NCI-H1092 treated with DMSO at 0.1 percent for 48 hours (cell line): ENCODE results near the gene IL24.

Experiments
- DNase-seq: peaks from one replicate; lab custom pipeline; 2025; lab: John Stamatoyannopoulos, UW

The IL24 gene

DNA sequence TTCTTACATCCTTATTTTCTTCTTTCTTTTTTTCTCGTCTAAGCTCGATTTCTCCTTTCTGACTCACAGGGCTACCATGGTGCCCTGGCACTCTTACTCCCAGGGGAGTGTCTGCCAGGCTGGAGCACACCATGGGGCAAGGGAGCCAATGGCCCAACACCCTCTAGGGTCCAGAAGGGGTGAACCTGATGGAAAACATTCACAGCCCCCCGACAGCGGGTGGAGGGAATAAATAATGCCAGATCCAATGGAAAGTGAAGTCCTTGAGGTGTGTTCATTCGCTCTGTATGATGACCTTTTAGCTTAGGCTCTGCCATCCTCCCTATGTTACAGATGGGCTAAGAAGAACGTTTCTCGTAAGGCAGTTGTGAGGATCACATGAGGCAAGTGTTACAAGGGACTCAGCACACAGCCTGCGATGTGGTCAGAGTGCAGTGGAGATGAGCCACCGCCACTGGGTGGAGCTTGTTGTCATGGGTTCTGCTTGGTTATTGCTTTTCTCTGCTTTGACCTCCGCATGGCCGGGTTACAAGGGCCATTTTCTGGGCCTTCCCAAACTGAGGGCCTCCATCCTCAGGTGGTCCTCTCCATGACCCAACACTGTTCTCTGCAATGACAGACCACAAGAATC is 28.0 kb downstream of the IL24 start:
- no peak for DNase-seq

DNA sequence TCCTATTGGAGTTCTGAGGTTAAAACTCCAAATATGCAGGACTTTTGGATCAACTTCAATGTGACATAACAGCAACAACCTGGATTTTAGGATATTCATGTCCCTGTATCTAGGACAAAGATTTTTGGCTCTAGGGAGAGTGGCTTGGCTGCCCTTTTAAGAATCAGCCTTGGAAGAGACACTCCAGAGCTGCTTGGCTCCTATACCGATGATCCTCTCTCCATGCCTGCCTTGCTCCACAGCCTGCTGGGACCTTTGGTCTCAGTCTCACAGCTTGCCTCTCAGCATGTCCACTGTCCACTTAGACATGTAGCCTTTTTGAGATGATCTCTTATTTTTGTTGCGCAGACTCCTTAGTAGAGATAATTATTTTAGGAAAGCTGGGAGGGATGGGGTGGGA is 29.0 kb downstream of the IL24 start:
- no peak for DNase-seq

DNA sequence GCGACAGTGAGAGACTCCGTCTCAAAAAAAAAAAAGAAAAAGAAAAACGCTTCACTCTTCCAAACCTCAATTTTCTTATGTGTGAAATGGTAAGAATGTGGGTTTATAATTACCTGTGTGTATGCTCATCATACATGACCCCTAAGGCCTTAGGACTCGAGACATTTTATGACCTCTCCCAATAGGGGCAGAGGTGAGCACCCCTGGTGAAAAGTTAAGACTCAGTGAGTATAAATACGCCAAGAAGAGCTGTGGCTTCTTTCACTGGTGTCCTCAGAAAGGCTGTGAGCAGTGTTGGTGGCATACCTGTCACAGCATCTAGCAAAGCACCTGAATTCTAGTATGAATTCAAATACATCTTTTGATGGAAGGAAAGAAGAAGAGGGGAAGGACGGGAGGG is 32.3 kb downstream of the IL24 start:
- no peak for DNase-seq

DNA sequence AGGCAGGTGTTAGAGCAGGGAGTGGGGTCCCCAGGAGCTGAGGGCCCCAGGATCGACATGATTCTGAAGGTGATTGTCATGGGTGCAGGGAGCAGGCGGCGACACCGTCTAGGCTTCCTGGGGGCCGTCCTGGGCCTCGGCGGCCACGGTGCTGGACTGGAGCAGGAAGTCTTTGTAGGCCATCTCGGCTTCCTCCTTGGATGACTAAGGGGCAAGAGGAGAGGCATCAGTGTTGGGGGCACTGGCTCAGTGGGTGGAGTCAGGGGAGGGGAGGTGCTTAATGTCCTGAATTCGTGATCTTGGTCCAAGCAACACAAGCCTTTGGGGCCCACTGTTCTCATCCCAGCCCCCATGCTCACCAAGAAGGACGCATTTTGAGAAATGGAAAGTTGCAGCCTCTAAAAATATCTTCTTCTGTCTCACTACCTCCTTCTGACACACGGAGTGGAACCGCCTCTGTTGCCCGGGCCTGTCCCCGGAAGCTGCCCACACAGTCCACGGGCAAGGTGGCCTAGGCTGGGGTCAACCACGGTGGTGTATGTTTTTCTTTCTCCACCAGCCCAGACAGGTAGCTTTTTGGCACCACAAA is 33.1 kb downstream of the IL24 start:
- no peak for DNase-seq

DNA sequence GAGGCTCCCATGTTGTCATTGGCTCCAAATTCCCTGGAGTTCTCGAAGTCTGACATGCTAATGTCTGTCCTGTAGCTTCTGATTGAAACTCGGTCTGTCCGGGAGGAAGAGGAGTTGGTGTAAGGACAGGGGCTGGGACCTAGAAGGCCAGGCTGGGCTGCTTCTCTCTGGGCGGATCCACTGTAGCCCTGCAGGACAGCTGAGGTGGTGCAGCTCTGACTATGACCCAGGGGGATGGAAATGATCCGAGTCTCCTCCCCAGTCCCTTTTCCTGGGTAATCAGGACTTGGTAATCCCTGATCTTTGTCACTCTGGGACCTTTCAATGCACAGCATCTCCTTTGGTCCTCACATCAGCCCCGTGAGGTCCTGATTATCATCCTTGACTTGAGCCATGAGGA is 34.5 kb downstream of the IL24 start:
- DNase-seq: no peak

DNA sequence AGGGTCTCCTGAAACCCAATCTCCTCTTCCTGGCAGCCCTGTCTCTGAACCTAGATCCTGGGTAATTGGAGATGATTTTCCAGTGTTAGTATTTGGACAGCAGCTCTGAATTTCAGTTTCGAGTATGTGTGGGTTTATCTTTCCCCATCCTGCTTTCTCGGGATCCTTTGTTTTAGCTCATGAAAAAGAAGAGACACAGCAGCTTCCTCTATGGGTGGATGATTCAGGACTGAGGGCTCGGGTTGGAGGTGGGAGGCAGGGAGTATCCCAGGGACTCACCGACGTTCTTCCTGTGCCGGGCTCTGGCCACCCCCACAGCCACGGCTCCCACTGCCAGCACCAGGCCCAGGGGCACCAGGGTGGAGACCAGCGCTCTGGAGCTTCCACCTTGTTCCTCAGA is 34.9 kb downstream of the IL24 start:
- DNase-seq: no peak

DNA sequence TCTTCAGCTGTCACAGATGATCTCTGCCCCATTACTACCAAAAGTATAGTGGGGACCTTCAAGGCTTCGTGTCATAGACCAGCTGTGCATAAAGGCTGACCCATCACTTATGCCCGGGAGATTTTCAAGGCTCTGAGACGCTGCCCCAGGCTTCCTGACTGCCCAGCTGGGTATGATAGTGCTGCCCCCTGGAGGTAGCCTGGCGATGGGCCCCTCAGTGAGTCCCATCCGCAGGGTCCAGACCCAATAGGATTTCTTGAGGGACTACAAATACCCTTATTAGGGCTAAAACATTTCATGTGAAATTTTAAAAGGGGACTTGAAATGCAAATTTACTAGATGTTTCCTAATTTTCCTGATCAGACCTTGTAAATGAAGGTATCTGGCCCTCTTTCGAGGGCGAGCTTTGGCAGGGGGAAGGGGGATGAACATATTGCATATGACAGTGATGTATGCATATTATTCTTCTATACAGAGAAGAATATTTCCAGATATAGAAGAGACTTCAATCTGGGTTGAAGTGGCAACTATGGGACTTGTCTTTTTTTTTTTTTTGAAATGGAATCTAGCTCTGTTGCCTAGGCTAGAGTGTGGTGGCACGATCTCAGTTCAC is 36.2 kb downstream of the IL24 start:
- no peak for DNase-seq

DNA sequence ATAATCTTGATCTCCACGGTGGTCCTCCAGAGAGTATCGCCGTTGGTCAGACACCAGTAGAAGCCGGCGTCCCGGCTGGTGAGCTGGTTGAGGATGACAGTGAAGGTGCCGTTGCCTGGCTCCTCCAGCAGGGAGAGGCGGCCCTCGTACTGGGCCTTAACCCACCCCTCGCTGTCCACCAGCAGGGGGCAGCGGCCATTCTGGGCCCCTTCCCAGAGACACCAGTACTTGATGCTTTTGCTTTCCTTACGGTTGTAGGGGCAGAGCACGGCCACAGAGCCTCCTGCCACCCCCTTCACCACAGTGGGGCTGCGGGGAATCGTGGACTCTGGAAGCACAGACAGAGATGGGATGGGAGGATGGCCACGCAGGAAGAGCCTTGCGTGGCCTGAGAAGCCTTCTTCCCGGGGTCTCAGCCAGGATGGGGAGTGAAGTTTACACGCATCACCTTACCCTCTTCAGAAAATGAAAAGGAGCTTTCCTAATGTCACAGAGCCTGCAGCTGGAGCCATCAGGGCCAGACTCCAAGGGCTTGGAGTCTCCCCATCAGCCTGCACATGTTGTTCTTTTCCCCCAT is 38.3 kb downstream of the IL24 start:
- DNase-seq: peak; percentile 13

DNA sequence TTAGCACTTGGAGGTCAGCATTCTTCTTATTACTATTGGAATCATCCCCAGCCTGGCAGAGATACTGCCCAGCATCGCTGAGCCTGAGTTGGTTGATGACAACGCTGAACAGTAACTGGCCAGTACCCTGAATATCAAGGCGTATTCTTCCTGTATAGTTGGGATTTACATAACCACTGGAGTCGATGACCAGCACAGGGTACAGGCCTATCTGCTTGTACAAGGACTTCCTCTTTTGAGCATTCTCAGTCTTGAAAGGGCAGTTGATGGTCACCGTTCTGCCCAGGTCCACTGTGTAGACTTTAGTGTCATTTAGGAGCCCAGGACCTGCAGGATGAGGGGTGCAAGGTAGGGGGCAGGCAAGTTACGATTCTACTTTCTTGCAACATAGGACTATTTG is 40.2 kb downstream of the IL24 start:
- no peak for DNase-seq

DNA sequence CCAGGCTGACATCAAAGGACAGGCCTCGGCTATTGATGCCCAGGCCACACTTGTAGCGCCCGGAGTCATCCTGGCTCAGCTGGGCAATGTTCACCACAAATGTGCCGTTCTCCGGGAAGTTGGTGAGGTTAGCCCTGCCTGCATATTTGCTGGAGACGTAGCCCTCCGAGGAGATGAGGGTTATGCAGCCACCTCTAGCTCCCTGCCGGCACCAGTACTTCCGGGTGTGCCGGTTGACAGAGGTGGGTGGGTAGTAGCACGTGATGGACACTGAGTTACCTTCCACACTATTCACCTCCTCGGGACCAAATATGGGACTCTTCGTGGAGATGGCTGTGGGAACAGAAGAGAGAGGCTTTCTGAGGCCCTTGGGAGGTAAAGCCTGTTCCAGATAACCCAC is 41.9 kb downstream of the IL24 start:
- no peak for DNase-seq

DNA sequence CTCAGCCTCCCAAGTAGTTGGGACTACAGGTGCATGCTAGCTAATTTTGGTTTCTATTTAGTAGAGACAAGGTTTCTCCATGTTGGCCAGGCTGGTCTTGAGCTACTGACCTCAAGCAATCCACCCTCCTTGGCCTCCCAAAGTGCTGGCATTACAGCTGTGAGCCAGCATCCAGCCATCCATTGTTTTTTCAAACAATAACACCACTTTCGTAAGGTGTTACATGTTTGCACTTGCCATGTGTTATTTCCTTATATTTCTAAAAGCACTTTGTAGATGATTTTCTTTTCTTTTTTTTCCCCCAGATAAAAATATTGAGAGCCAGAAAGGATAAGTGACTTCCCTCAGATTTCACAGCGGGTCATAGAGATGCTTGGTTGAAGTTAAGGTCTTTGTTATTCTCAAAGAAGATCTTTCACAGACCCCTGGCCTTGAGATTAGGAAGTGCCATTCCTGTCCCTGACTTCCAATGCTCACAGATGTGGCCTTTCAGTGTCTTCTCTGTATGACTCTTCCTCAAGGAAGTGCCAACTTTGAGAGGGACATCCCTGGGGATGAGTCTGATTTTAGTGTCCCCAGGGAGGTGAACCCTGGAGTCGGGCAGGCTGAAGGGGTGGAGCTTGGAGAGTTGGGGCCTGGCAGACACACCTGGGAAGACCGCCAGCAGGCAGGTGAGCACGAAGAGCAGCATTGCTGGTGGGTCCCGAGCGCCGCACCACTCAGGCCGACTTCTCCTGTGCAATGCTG is 42.8 kb downstream of the IL24 start:
- DNase-seq: no peak

DNA sequence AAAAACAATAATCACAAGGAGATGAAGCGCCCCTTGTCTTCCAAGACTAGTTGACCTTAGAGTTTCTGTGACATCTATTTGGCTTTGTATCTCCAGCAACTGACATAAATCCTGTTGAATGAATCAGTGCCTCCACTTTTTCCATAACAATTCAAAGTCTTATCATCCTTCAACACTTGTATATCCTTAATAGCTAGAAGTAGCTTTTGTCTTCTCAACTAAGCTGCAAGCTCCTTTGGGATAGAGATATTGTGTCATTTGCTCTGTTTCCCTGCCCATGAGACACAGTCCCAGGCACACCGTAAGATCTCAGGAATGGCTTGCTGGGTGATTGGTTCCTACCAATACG is 43.3 kb downstream of the IL24 start:
- no peak for DNase-seq

DNA sequence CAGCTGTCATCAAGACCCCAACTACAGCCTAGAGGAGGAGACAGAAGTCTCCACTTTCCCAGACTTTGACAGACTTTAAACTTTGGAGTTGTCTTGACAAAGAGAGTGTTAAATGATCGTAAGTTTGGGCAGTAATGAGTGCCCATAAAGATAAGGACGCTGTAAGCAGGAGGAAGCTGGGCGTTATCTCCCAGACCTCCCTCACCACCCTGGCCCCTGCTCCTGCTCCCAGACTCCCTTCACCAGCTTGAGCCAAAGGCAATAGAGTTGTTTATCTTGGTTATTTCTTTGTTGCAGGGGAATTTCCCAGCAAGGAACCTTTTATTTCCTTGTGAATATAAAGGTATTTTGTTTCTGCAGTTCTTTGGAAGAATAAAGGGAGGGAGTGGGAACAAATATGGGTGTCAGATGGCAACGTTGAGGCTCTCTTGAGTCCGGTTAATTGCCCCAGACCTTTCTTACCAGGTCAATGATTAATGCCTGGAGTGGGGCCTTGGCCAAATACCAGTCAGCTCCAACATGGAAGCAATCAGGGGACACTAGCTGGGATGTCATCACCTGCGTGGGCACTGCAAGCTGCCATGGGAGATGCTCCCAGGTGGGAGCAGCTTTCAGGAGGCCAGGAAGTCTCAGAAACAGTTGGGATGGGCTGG is 44.6 kb downstream of the IL24 start:
- no peak for DNase-seq

DNA sequence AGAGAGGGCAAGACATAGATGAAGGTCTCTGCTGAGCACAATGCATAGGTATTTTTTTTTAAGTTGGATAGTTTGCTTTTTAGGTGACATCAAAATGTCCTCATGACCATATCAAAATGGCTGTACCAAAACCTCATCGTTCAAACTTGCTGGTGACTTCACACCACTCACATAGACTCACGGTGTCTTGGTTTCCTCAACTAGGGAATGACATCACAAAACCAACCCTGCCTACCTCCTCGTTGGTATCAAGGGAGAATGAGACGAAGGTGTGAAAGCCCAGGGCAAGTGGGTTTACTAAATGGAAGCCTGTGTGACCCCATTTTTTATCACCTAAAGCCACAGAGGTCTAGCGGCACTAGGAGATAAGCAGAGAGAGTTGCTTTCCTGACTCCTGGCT is 47.5 kb downstream of the IL24 start:
- no peak for DNase-seq

DNA sequence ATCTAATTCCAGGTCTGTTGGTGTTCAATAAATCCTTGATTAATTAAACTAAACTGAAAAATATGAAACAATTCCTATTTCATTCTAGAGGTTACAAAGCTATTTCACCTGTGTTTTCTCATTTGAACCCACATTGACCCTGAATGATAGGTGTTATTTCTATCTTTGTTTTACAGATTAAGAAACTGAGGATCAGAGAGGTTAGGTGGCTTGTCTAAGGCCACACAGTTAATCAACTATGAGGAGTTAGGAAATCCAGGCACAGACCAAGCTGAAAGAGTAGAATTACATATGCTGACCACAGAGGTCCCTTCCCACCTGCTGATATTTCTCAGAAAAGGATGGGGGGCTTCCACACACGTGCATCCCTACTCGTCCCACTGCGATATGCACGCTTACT is 48.5 kb downstream of the IL24 start:
- no peak for DNase-seq

DNA sequence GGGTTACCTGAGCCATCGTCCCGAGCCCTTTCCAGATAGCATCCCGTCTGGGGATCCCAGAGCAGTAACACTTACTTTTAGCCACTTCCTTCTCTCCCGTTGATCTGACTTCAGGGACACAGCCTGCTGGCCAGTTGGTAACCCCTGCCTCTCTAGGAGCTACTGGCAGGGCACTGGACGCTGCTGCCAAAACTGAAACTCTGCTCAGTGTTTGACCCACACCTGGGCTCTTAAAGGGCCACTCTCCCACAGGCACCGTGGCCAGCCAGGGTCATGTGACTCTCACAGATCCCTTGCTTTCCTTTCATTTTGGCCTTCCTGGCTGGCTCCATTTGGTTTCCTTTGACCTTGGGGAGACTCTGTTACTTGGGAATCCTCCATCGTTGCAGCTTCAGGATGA is 49.0 kb downstream of the IL24 start, which contains the start of gene PIGR:
Gene PIGR (minus strand): TSS at position 206 of the 400 bp plus-strand sequence. CDS start 5,935 bp downstream, outside the sequence.
- DNase-seq: no peak

DNA sequence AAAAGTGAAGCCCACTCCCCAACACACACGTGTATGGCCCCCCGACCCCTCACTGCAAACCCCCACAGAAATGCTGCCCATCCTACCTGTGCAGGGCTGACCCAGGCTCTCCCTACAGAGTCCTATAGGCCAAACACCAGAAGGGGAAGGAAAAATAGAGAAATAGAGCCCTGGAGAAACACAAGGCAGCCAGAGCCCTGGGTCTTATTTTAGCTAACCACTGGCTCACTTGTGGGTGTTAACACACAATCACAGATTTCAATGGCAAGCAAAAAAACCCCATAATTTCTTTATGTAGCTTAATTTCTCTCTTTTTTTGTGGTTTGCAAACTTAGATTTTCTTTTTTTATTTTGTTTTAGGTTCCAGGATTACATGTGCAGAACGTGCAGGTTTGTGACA is 50.0 kb downstream of the IL24 start:
- DNase-seq: no peak

DNA sequence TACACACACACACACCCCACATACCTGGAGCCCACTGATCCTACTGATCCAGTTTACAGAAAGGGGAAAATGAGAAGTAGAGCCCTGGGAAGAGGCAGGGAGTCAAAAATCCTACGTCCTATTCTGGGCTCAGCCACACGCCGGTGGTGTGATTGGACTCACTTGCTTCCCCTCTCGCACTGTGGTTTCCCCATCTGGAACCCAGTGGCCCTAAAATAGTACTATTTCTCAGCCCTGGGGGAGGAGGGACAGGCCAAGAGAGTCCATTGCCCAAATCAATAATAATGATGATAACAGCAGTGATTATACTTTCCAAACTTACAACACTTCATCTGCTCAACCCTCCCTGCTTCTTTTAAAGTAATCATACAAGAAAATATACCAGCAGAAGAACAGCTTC is 52.0 kb downstream of the IL24 start:
- no peak for DNase-seq

DNA sequence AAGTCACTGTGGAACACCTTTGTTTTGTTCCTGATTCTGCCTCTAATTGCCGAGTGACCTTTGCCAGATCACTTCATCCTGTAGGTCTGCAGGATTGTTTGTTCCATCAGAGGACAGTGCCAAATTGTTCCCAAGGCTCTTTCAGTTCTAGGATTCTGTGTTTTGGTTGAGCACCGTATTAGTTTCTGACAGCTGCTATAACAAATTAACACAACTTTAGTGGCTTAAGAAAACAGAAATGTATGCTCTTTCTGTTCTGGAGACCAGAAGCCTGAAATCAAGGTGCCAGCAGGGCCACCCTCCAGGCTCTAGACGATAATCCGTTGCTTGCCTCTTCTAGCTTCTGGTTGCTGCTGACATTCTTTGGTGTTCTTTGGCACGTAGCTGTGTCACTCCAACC is 52.4 kb downstream of the IL24 start:
- no peak for DNase-seq

DNA sequence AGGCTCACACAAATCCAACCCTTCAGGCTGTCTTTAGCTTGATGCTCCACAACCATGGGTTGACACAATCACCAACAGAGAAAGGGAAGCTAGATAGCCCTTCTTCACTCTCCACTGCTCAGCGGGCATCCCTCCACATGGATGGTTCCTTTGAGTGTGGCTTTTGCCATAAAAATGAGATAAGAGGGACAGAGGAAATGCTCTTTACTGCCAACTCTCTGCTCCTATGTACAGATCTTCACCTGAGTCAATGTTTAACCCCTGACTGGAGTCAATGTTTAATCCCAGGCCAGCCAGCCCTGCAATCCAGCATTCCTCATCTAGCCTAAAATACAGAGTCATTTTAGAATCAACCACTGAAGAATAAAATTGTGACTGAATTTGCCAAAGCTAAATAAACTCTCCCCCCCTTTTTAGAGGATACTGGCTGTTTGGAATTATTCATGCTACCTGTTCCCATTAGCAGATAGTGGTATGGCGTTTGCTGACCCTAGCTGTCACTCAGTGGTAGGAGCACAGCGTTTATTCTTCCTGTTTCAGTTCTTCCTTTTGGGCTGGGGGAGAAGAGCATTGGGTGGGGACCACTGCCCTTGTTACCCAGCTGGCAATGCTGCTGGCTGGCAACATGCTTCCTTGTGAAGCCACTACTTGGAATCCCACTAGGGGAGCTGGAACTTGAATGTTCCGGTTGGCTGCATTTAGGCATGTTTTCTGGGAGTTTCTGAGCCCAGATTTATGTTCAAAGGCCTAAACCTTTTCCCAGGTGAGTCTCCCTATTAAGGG is 54.3 kb downstream of the IL24 start:
- no peak for DNase-seq

DNA sequence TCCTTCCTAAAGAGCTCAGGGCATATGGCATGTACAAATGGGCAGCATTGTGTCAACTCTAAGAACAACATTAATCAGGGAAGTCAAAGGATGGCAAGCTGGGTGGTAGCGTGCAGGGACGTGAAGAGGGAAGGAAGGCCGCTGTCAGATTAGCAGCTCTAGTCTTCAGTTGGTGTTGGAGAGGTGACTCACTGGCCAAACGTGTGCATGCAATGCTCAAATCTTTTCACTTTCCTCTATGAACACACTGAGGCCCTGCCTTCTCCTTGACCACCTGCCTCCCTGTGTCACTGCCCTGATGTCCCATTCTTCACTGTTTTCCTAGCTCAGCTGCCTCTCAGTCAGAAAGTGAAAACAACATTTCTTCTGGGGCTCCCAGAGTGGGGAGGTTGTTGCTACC is 54.9 kb downstream of the IL24 start:
- no peak for DNase-seq

DNA sequence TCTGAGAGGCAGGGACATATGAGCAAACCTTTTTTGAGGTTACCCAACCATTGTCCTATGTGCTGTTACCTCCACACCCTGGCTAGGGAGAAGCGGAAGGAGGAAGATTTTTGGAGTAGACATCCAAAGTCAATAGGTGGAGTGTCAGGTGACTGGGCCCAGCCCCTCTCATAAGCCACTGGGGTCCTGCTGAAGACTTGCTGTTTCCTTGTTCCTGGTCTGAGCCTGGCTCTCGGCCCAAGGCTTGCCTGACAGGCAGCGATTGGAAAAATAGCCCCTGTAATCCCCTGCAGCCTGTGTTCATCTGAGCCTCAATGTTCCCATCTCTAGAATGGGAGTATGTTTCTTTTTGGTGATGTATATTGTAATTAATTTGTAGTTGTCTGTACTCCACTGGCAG is 55.9 kb downstream of the IL24 start:
- no peak for DNase-seq
